Prostate gland (tissue), 2 donors: ENCODE results near the gene COX19. TPM values are rescaled to one million over a fixed set of nuclear protein-coding genes. Genes with fewer than 3 reads are reported as not detected.

Experiments used
- DNase-seq: peaks from one replicate; pipeline ENCODE4 v3.0.0-alpha.2; 2019; ENCODE audit warnings: low spot score
- H3K27ac ChIP-seq, 2 donors: fragments of 200-600 bp; sonication (generic); 2 replicates each; pipeline ENCODE4 v1.5.1; 2017 to 2019
- H3K27me3 ChIP-seq: fragments of 200-600 bp; sonication (generic); replicated peaks from 2 replicates; pipeline ENCODE4 v1.5.1; 2019; ENCODE audit not compliant: insufficient read depth
- H3K36me3 ChIP-seq, 2 donors: fragments of 200-600 bp; sonication (generic); 1 replicate in 1 of 2; 2 replicates in 1 of 2; pipeline versions ENCODE4 v1.5.1 to v1.8.1; 2017 to 2019
- H3K4me1 ChIP-seq: fragments of 200-600 bp; sonication (generic); replicated peaks from 2 replicates; pipeline ENCODE4 v1.5.1; 2019
- H3K4me3 ChIP-seq, 2 donors: fragments of 200-600 bp; sonication (generic); 2 replicates each; pipeline ENCODE4 v1.5.1; 2017 to 2019
- H3K9me3 ChIP-seq: fragments of 200-600 bp; sonication (generic); 2 replicates; pipeline ENCODE4 v1.5.1; 2017
- CTCF ChIP-seq, 4 experiments: fragments of 200-600 bp in 2 of 4; fragments of 450-650 bp in 2 of 4; sonication (generic) in 2 of 4; IDR thresholded peaks; 1 replicate in 3 of 4; 2 replicates in 1 of 4; pipeline ENCODE4 v1.5.1; 2016 to 2019; ENCODE audit warnings: antibody characterized with exemption in 4 of 4, mild to moderate bottlenecking in 2 of 4, moderate library complexity in 2 of 4
- POLR2A ChIP-seq: fragments of 450-650 bp; IDR thresholded peaks from one replicate; pipeline ENCODE4 v1.6.1; 2016; ENCODE audit warnings: antibody characterized with exemption, mild to moderate bottlenecking
- POLR2AphosphoS5 ChIP-seq: sonication (generic); formaldehyde crosslinking; IDR thresholded peaks from one replicate; pipeline ENCODE4 v1.6.1; 2017; ENCODE audit warnings: antibody characterized with exemption
- WGBS: methylation state at CpG from one replicate; pipeline ENCODE4 v1.1.5; 2018; 5-methylcytosine and 5-hydroxymethylcytosine counted together
- intact Hi-C: fragments of 100-400 bp; cut with DNase I; formaldehyde crosslinking; loops from one replicate; pipeline ENCODE4 v1.14.2; 2022
- total RNA-seq, 2 donors: library from RNA; depleted of rRNA; stranded (reverse); fragments of >200 nt; gene quantifications; one replicate each; pipeline ENCODE4 v1.1.0, GENCODE V29; 2016

The COX19 gene
- total RNA-seq, 2 donors from 2014 or later: 11.3 to 17.0 TPM

GRCh38 chr7:921581-922333, 53.6 kb downstream of the COX19 start:
- intact Hi-C loops: no loop called here
- WGBS: 82% methylated on average over 35 of the region's 36 CpGs
- Histone ChIP-seq H3K27ac (no peak overlapping the region), H3K4me3 (no peak overlapping the region), H3K27me3 (no peaks in the 10 kb centered on the region), H3K9me3 (no peaks in the 10 kb centered on the region), H3K4me1 (no peaks in the 10 kb centered on the region), H3K36me3 (no peaks in the 10 kb centered on the region)
- no peak for TF ChIP-seq POLR2A
- no peak for TF ChIP-seq POLR2AphosphoS5
- TF ChIP-seq CTCF (IDR thresholded peaks at IDR 0.05): no peak
- DNase-seq: no peak

- 92% methylated on average over 15 of the region's 15 CpGs for WGBS
- no peak for DNase-seq
- intact Hi-C loops: no loop called here
- H3K36me3 ChIP-seq: no peaks in the 10 kb centered on the region
- no peak for TF ChIP-seq POLR2AphosphoS5
- no peak for TF ChIP-seq CTCF (IDR thresholded peaks at IDR 0.05)
- TF ChIP-seq POLR2A: no peak
- no peaks in the 10 kb centered on the region for H3K4me1 ChIP-seq
- H3K27me3 ChIP-seq: no peaks in the 10 kb centered on the region
- H3K4me3 ChIP-seq: no peak overlapping the region
- no peaks in the 10 kb centered on the region for H3K9me3 ChIP-seq
- H3K27ac ChIP-seq: no peak overlapping the region
These were observed 54.3 kb downstream of the COX19 start for GRCh38 chr7:921071-921461.

GRCh38 chr7:920351-921070, 54.8 kb downstream of the COX19 start:
- no peak for TF ChIP-seq POLR2AphosphoS5
- 85% methylated on average over 40 of the region's 40 CpGs for WGBS
- no peak overlapping the region for H3K4me3 ChIP-seq
- intact Hi-C loops: no loop called here
- H3K36me3 ChIP-seq: no peaks in the 10 kb centered on the region
- H3K4me1 ChIP-seq: no peaks in the 10 kb centered on the region
- no peak for DNase-seq
- H3K27me3 ChIP-seq: no peaks in the 10 kb centered on the region
- H3K27ac ChIP-seq: no peak overlapping the region
- H3K9me3 ChIP-seq: no peaks in the 10 kb centered on the region

GRCh38 chr7:919924-920341, 55.4 kb downstream of the COX19 start:
- no peaks in the 10 kb centered on the region for H3K27me3 ChIP-seq
- WGBS: 85% methylated on average over 26 of the region's 26 CpGs
- TF ChIP-seq POLR2AphosphoS5 (no peak), CTCF (IDR thresholded peaks at IDR 0.05) (no peak), POLR2A (no peak)
- H3K4me3 ChIP-seq: no peak overlapping the region
- no peaks in the 10 kb centered on the region for H3K9me3 ChIP-seq
- H3K36me3 ChIP-seq: no peaks in the 10 kb centered on the region
- DNase-seq: no peak
- no peak overlapping the region for H3K27ac ChIP-seq
- intact Hi-C loops: no loop called here
- H3K4me1 ChIP-seq: no peaks in the 10 kb centered on the region

GRCh38 chr7:919114-919442, 56.3 kb downstream of the COX19 start:
- TF ChIP-seq POLR2A (no peak), POLR2AphosphoS5 (no peak), CTCF (IDR thresholded peaks at IDR 0.05) (no peak)
- no peak overlapping the region for H3K27ac ChIP-seq
- H3K9me3 ChIP-seq: no peaks in the 10 kb centered on the region
- intact Hi-C loops: no loop called here
- no peaks in the 10 kb centered on the region for H3K27me3 ChIP-seq
- H3K36me3 ChIP-seq: no peaks in the 10 kb centered on the region
- no peaks in the 10 kb centered on the region for H3K4me1 ChIP-seq
- H3K4me3 ChIP-seq: no peak overlapping the region
- WGBS: 88% methylated on average over 13 of the region's 13 CpGs
- DNase-seq: no peak
